ENCODE measurements around the gene ZBTB16. TPM values are rescaled to one million over a fixed set of nuclear protein-coding genes. Genes with fewer than 3 reads are reported as not detected.

Gene ZBTB16
- total and polyA plus RNA-seq, 2 of the 4 experiments (the other 2 are of a cell fraction) = not detected

DNA sequence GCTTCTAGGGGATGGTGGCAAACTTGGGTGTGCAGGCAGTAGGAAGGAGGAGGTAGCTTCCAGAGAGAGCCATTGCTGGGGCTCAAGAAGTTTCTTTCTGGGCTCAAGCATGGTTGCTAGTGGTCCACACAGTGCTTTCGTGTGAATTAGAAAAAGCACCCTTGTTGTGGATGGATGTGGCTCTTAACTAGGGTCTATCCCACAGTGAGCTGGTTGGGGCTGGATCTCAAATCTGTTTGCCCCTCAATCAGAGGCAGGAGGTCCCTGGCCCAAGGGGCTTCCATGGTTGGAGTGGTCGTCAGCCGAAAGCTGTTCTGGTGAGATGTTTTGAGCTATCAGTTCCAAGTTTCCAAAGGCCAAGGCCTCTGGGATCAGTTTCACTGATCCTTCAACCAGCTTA, 35.0 kb downstream of the ZBTB16 start:
- Histone ChIP-seq H4K91ac (ENCODE audit: insufficient read depth, low read depth, low read length) (no peak overlapping the region), H3K9me1 (ENCODE audit: insufficient read depth, low read length) (no peaks in the 10 kb centered on the region), H4K8ac (ENCODE audit: low read depth in 2 of 2, low read length in 2 of 2) (no peak overlapping the region), H4K5ac (ENCODE audit: low read depth, low read length) (no peak overlapping the region), H2BK20ac (ENCODE audit: low read depth, low read length) (no peak overlapping the region), H3K4ac (ENCODE audit: low read depth, low read length) (no peak overlapping the region), H3K4me2 (ENCODE audit: low read depth, low read length) (no peak overlapping the region), H3K18ac (ENCODE audit: low read depth, low read length) (no peak overlapping the region), H3K79me1 (ENCODE audit: low read depth in 1 of 2, low read length in 2 of 2) (no peaks in the 10 kb centered on the region), H2AK9ac (replicated peaks; ENCODE audit: low read depth, low read length, poor library complexity) (no peak overlapping the region), H2BK5ac (ENCODE audit: low read depth, low read length, poor library complexity, severe bottlenecking) (no peak overlapping the region), H2AFZ (replicated peaks; ENCODE audit: low read length, poor library complexity) (peak overlapping the region; percentile 32), H4K20me1 (ENCODE audit: insufficient read depth, low read length) (no peaks in the 10 kb centered on the region), H2BK15ac (ENCODE audit: low read depth, low read length) (no peak overlapping the region), H3K9me3 (ENCODE audit: control insufficient read depth, insufficient read depth, low read length) (no peaks in the 10 kb centered on the region), H3K27ac (ENCODE audit: insufficient read depth, low read length) (no peak overlapping the region), H3K4me1 (ENCODE audit: control insufficient read depth, insufficient read depth, low read length) (no peaks in the 10 kb centered on the region), H3K9ac (ENCODE audit: low read depth, low read length) (no peak overlapping the region), H3K14ac (replicated peaks; ENCODE audit: low read depth, low read length) (no peak overlapping the region), H3K27me3 (ENCODE audit: control insufficient read depth, insufficient read depth, low read length) (peaks cover 6% of the 10 kb centered on the region; the same call in 1 of the 2 replicates), H3K36me3 (ENCODE audit: control insufficient read depth, insufficient read depth, low read length) (no peaks in the 10 kb centered on the region), H2AK5ac (ENCODE audit: low read depth, low read length) (no peak overlapping the region), H3K23ac (ENCODE audit: low read depth, low read length) (no peak overlapping the region), H3K4me3 (ENCODE audit: insufficient read depth, low read depth, low read length) (no peak overlapping the region), H2BK120ac (ENCODE audit: low read depth, low read length) (no peak overlapping the region), H3K56ac (ENCODE audit: extremely low read depth, insufficient read depth, low read length) (no peak overlapping the region)
- ChIA-PET POLR2A (ENCODE audit: unreplicated experiment) (no interaction called here), CTCF (no interaction called here)
- in situ Hi-C loops (cut with MboI; ENCODE audit: low sequenced_read_pairs) (no loop called here), intact Hi-C loops (cut with micrococcal nuclease) (no loop called here), dilution Hi-C loops (cut with HindIII; ENCODE audit: low sequenced_read_pairs, unreplicated experiment) (no loop called here)
- no peak for DNase-seq
- no peak for ATAC-seq (ENCODE audit: low read depth)
- BruUV-seq (replicated peaks) = no TSS peak
- TF ChIP-seq RCOR1 (IDR thresholded peaks at IDR 0.05; ENCODE audit: insufficient replicate concordance, low read length) (no peak), BHLHE40 (IDR thresholded peaks at IDR 0.05; ENCODE audit: low read depth, low read length) (no peak), CEBPB (IDR thresholded peaks at IDR 0.05; ENCODE audit: low read depth, low read length) (no peak), RAD21 (IDR thresholded peaks at IDR 0.05; ENCODE audit: low read length) (no peak), CHD1 (IDR thresholded peaks at IDR 0.05; ENCODE audit: low read depth, low read length) (no peak)
- TF ChIP-seq, protein P1, sequence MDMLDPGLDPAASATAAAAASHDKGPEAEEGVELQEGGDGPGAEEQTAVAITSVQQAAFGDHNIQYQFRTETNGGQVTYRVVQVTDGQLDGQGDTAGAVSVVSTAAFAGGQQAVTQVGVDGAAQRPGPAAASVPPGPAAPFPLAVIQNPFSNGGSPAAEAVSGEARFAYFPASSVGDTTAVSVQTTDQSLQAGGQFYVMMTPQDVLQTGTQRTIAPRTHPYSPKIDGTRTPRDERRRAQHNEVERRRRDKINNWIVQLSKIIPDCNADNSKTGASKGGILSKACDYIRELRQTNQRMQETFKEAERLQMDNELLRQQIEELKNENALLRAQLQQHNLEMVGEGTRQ (IDR thresholded peaks at IDR 0.05; ENCODE audit: low read depth, low read length) = no peak
- 77% methylated on average over 3 of the region's 3 CpGs; no CpG with 5 or more reads in 1 of the 2 experiments for WGBS, 2 experiments (ENCODE audit: extremely low coverage in 2 of 2, insufficient read length in 1 of 2)

All from IMR-90 (cell line).